Keratinocyte (primary cell): ENCODE data around the gene LMO7. TPM values are rescaled to one million over a fixed set of nuclear protein-coding genes. Genes with fewer than 3 reads are reported as not detected.

Experiments
- DNase-seq: peaks from one replicate; pipeline ENCODE4 v3.0.0-alpha.2; 2011; ENCODE audit warnings: low read depth, missing footprints, low spot score
- FAIRE-seq: peaks from 2 replicates; lab custom pipeline; 2011; peaks lifted over from hg19 to GRCh38; lab: Jason Lieb, UNC
- H2AFZ ChIP-seq: 2 replicates; pipeline ENCODE4 v1.6.0; 2012; ENCODE audit warnings: low read length, control low read depth, inconsistent platforms; ENCODE audit not compliant: control insufficient read depth
- H3K27ac ChIP-seq: 2 replicates; pipeline ENCODE4 v1.5.1; 2011; ENCODE audit warnings: low read length; ENCODE audit not compliant: control insufficient read depth, insufficient read depth
- H3K27me3 ChIP-seq: 3 replicates; pipeline ENCODE4 v1.6.0; 2011; ENCODE audit warnings: low read length; ENCODE audit not compliant: control insufficient read depth, insufficient read depth; ENCODE audit errors: extremely low read depth
- H3K36me3 ChIP-seq, 2 experiments: 2 replicates in 1 of 2; 3 replicates in 1 of 2; pipeline ENCODE4 v1.5.1; 2011; ENCODE audit warnings: low read length in 2 of 2, mild to moderate bottlenecking in 1 of 2; ENCODE audit not compliant: control insufficient read depth in 2 of 2, insufficient read depth in 2 of 2; ENCODE audit errors: extremely low read depth in 1 of 2
- H3K4me1 ChIP-seq: 3 replicates; pipeline ENCODE4 v1.5.1; 2011; ENCODE audit warnings: low read length; ENCODE audit not compliant: control insufficient read depth, insufficient read depth; ENCODE audit errors: extremely low read depth
- H3K4me2 ChIP-seq: 3 replicates; pipeline ENCODE4 v1.6.0; 2011; ENCODE audit warnings: low read depth, low read length; ENCODE audit not compliant: control insufficient read depth, insufficient read depth; ENCODE audit errors: extremely low read depth
- H3K4me3 ChIP-seq, 3 experiments: fragments of 200-600 bp in 1 of 3; sonication (generic) in 1 of 3; 2 replicates in 2 of 3; 3 replicates in 1 of 3; pipeline ENCODE4 v1.5.1; 2011 to 2016; ENCODE audit warnings: low read length in 3 of 3, mild to moderate bottlenecking in 3 of 3, control low read depth in 2 of 3, inconsistent platforms in 1 of 3, low read depth in 1 of 3, mixed read lengths in 1 of 3, mixed run types in 1 of 3, moderate library complexity in 1 of 3; ENCODE audit not compliant: control insufficient read depth in 2 of 3, insufficient read depth in 2 of 3; ENCODE audit errors: extremely low read depth in 1 of 3
- H3K79me2 ChIP-seq: 2 replicates; pipeline ENCODE4 v1.6.0; 2012; ENCODE audit warnings: low read length; ENCODE audit not compliant: control insufficient read depth, insufficient read depth
- H3K9ac ChIP-seq: 3 replicates; pipeline ENCODE4 v1.6.0; 2011; ENCODE audit warnings: low read length; ENCODE audit not compliant: control insufficient read depth, insufficient read depth; ENCODE audit errors: extremely low read depth
- H3K9me1 ChIP-seq: 3 replicates; pipeline ENCODE4 v1.6.0; 2011; ENCODE audit warnings: low read length; ENCODE audit not compliant: control insufficient read depth, insufficient read depth; ENCODE audit errors: extremely low read depth
- H3K9me3 ChIP-seq: 2 replicates; pipeline ENCODE4 v1.5.1; 2012; ENCODE audit warnings: low read depth, low read length; ENCODE audit not compliant: control insufficient read depth
- H4K20me1 ChIP-seq: 3 replicates; pipeline ENCODE4 v1.6.0; 2011; ENCODE audit warnings: low read length; ENCODE audit not compliant: control insufficient read depth, insufficient read depth; ENCODE audit errors: extremely low read depth
- CTCF ChIP-seq, 3 experiments: IDR thresholded peaks in 1 of 3; conservative IDR thresholded peaks in 1 of 3; optimal IDR thresholded peaks in 1 of 3; 2 replicates in 2 of 3; 3 replicates in 1 of 3; pipeline versions ENCODE3 to v1.5.1; 2011; ENCODE audit warnings: low read length in 3 of 3, mild to moderate bottlenecking in 3 of 3, moderate library complexity in 2 of 3, control low read depth in 1 of 3, inconsistent platforms in 1 of 3; ENCODE audit not compliant: insufficient read depth in 2 of 3; ENCODE audit errors: extremely low read depth in 1 of 3
- EZH2 ChIP-seq: IDR thresholded peaks from one replicate; pipeline ENCODE4 v1.6.1; 2012; ENCODE audit warnings: inconsistent platforms, mild to moderate bottlenecking, low read length, moderate library complexity
- dilution Hi-C: fragments of 300-500 bp; cut with MboI; formaldehyde crosslinking; loops from one replicate; pipeline ENCODE4 v1.7.0; 2020; ENCODE audit warnings: low sequenced_read_pairs; ENCODE audit not compliant: extremely low pct_ligation_motif_present
- polyA plus RNA-seq, 5 experiments: library from polyadenylated mRNA; depleted of rRNA in 3 of 5; stranded (reverse) in 3 of 5; stranded (forward) in 1 of 5; unstranded in 1 of 5; fragments of >200 nt; gene quantifications; 1 replicate in 1 of 5; 2 replicates in 3 of 5; 3 replicates in 1 of 5; pipeline versions ENCODE4 v1.2.1 to v1.2.3, GENCODE V29; 2011 to 2012; ENCODE audit warnings: missing spikeins in 2 of 5, low read depth in 1 of 5, low replicate concordance in 1 of 5

The LMO7 gene
- polyA plus RNA-seq, 1 donor (not counting 4 experiments of a cell fraction or from before 2014, with no cell fraction given) = 8.9 TPM

- H3K9me3 ChIP-seq = no peaks in the 10 kb centered on the region
- H3K36me3 ChIP-seq = no peaks in the 10 kb centered on the region
- no peak overlapping the region for H2AFZ ChIP-seq
- H3K9ac ChIP-seq = no peak overlapping the region
- FAIRE-seq (no peak), DNase-seq (no peak)
- H3K4me3 ChIP-seq = no peak overlapping the region
- peaks cover 20% of the 10 kb centered on the region for H3K4me1 ChIP-seq
- TF ChIP-seq CTCF (optimal IDR thresholded peaks at IDR 0.05 in 1 of 3, IDR thresholded peaks at IDR 0.05 in 1 of 3, conservative IDR thresholded peaks at IDR 0.05 in 1 of 3; ENCODE audit: extremely low read depth in 1 of 3, insufficient read depth in 2 of 3, low read length in 3 of 3) (no peak), EZH2 (no peak)
- H3K4me2 ChIP-seq = no peak overlapping the region
- no peaks in the 10 kb centered on the region for H3K27me3 ChIP-seq
- no peaks in the 10 kb centered on the region for H4K20me1 ChIP-seq
- dilution Hi-C loops = no loop called here
- H3K79me2 ChIP-seq = no peaks in the 10 kb centered on the region
- no peak overlapping the region for H3K27ac ChIP-seq
- no peaks in the 10 kb centered on the region for H3K9me1 ChIP-seq
Measured at GRCh38 chr13:75769141-75769905, 133.2 kb downstream of the LMO7 start.

GRCh38 chr13:75770164-75770563, 134.0 kb downstream of the LMO7 start:
- Histone ChIP-seq H3K4me3 (no peak overlapping the region), H2AFZ (no peak overlapping the region), H3K27ac (no peak overlapping the region), H3K27me3 (no peaks in the 10 kb centered on the region), H3K9ac (no peak overlapping the region), H3K9me1 (no peaks in the 10 kb centered on the region), H3K4me2 (no peak overlapping the region), H3K79me2 (no peaks in the 10 kb centered on the region), H4K20me1 (no peaks in the 10 kb centered on the region), H3K36me3 (no peaks in the 10 kb centered on the region), H3K4me1 (peaks cover 20% of the 10 kb centered on the region), H3K9me3 (no peaks in the 10 kb centered on the region)
- no peak for FAIRE-seq
- dilution Hi-C loops = no loop called here
- TF ChIP-seq CTCF (optimal IDR thresholded peaks at IDR 0.05 in 1 of 3, IDR thresholded peaks at IDR 0.05 in 1 of 3, conservative IDR thresholded peaks at IDR 0.05 in 1 of 3; ENCODE audit: extremely low read depth in 1 of 3, insufficient read depth in 2 of 3, low read length in 3 of 3) (no peak), EZH2 (no peak)
- no peak for DNase-seq
